ENCODE data around the gene TMEM31. TPM values are rescaled to one million over a fixed set of nuclear protein-coding genes. Genes with fewer than 3 reads are reported as not detected.
"Not testable (repeated sequence)": the region's sequence is repeated elsewhere in the genome, so short reads cannot be mapped to it uniquely, and the experiment has no call there.

The TMEM31 gene
- total RNA-seq, 1 donor from 2014 or later: not detected

DNA sequence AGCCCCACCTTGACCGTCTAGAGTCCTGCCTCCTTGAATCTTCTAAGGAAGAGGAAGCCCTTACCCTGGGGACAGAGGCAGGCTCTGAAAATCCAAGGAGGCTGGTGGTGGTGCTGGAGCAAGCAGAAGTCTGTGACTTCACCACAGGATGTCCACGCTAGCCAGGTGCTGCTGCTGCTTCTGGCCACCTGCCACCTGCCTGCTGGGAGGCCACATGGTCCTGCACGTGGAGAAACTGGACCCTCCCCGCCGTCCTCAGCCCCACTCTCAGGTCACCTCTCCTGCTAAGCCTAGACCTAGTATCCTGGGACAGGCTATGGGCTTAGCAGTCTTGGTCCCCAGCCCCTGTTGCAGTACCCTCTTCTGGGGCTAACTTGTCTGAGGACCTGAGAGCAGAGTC, 15.8 kb downstream of the TMEM31 start:
- DNase-seq: no peak

DNA sequence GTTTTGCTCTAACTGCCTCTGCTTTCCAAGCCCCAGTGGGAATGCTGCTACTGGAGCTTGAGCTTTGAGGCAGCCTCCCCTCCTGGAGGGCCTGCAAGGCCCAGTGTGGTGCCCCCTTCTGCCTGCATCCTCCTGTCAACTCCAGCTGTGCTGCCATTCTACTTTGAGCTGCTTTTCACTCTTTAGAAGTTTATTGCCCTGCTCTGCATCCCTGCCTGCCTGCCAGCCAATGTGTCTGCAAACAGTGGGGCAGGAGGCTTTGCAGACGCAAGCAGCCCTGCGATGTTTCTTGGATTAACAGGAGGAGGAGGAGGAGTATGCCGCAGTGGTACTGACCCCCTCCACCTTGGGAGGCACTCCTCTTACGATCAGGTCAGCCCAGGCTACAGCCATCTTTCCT, 16.4 kb downstream of the TMEM31 start:
- DNase-seq: no peak

DNA sequence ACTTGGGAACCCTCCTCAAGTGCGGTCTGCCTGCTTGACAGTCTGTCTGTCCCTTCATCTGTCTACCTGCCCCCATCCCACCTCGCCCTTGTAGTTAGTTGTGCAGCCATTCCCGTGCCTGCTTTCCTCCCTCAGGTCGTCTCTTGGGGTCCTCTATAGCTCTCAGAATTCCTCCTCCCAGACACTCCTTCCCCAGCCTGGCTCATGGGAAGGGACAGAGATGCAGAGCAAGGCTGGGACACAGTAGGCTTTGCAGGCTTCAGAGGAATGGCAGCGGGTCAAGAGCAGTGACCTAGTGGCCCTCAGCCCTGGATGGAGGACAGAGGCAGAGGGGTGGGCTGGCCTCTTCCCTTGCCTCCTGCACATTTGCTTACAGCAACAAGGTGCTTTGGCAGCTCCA, 18.3 kb downstream of the TMEM31 start:
- DNase-seq: no peak

DNA sequence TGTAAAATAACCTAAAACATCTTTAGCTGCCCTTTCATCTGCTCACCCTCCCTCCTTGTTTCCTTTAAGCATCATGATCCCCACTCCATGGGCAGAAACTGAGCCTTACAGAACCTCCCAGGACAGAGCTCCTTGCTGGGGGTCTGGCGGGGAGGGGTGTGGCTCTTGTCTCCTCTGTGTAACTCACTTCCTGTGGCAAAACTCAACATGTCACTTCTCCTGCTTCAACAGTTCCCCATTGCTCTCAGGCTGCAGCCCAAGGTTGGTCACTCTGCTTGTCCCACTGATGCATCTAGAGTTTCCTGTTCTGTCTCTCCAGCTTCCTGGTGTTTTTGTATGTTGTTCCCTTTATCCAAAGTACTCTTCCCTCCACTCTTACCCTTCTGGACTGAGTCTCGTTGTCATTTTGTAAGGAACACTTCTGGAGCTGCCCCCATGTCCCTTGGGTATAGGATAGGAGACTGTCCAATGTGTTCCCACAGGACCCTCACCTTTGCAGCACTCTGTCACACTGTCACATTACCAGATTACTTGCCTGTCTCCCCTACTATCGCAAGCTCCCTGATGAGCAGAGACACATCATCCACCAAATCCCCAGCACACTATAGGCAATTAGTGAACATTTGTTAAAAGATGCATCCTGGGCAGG, 19.6 kb downstream of the TMEM31 start:
- DNase-seq: no peak

DNA sequence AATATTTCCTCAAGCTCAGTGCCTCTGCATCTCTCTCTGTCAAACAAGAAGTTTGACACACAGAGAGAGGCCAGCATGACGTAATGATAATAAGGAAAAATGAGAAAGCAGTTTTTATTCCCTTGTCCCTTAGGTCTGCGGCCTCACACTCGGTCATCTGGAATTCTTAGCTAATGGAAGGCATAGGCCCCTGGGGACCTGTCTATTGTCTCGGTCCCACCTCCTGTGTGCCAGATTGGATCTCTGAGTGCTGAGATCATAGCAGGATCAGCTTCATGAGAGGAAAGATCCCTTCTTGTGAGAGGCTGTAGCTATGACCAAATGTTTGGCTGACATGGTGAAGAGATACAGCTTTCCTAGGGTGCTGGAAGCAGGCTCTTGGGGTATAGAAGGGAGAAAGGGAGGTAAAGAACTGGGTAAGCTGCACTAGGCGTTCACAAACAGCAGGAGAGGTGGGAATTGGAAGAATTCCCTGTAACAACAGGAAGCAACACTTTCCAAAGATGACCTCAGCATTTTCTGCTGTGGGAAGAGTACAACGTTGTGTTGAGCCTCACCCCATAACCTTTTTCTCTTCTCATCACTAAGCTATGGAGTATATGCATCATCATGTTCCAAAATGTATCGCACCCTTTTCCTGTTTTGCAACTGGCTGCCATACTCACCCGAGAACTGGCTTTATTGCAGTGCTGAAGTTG, 20.2 kb downstream of the TMEM31 start:
- peak; percentile 86 for DNase-seq

DNA sequence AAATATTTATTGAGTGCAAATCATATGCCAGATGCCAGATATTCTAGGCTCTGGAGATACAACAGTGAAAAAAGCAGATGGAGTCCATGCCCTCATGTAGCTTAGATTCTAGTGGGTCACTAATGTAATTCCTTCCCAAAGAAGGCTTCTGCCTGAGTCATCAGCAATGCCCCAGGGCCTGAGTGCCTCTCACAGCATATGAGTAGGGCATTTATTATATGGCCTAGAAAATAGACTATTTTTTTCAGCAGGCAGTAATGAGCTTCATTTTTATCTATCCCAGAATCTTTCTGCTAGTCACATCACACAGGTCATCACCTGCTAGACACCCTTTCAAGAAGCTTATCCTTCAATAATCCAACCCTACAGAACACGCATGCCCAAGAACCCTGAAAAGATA, 22.3 kb downstream of the TMEM31 start:
- DNase-seq: no peak

DNA sequence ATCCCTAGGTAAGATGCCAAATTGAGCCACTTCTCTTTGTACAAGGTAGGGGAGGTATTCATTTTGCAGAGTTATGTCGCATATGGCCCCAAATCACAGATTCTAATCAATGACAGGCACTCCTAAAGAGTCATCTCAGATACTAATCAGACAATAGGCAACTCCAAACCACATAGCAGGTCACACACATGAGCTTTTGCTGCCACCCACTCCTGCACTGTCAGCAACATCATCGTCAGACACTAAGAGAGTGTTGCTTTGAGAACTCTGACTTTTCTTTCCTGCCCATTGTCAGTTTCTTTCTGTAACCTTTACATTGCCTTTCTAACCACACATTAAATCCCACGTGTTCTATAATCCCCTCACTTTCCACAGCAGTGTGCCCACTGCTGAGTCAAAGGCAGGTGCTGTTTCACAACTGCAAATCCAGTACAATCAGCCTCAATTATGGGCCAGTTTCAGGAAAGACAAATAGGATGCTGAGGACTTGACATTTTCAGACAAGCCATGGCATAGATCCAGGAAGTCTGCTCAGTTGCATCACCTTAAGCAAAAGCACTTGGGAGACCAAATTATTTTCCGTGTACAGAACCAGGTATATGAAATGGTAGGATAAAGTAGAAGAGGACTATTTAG, 23.5 kb downstream of the TMEM31 start:
- DNase-seq: no peak

DNA sequence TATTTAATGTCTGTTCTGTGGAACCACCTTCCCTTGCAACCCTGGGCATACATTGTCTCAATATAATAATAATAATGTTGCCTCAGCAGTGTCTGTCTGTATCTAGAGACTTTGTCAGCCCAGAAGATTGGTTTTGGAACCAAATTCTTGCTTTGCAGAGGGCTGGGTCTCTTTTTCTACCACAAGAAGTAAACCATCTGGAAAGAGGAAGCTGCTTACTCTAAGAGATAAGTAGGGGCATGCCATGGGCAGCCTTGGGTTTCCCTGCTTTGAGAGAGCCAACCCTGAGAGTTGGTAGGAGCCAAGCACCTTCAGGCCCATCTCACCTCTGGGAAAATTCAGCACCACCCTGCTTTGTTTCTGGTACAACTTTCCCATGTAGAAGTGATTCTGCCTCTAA, 27.0 kb downstream of the TMEM31 start:
- DNase-seq: no peak

DNA sequence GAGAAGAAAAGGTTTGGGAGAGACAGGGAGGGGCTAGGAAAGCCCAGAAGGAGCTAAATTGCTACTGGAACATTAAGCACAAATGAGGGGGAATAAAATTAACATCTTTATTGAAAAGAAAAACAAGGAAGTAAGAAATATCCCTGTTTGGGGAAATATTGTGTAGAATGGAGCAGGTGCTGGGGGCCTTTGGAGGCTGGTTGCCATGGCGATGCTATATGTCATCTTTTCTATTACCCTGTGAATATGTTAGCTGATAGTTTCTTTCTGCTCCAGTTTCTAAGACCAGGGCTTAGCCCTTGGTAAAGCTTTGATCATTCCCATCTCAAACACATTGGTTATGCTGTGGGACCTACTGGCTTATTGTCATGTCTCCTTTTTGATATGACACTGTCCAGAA, 28.7 kb downstream of the TMEM31 start:
- no peak for DNase-seq

DNA sequence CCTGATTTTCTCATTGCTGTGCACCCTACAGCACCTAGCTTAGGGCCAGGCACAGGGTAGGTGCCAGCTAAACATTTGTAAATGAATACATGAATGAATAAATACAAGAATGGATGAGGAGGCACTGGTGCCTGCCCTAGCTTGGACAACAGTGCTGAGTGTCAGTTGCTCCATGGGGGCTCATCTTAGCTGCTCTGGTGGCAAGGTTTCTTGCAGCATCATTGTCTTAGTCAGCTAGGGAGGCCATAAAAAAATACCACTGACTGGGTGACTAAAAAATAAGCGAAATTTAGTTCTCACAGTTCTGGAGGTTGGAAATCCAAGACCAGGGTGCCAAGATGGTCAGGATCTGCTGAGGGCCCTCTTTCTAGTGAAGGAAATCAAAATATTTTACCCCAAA, 31.2 kb downstream of the TMEM31 start:
- no peak for DNase-seq

DNA sequence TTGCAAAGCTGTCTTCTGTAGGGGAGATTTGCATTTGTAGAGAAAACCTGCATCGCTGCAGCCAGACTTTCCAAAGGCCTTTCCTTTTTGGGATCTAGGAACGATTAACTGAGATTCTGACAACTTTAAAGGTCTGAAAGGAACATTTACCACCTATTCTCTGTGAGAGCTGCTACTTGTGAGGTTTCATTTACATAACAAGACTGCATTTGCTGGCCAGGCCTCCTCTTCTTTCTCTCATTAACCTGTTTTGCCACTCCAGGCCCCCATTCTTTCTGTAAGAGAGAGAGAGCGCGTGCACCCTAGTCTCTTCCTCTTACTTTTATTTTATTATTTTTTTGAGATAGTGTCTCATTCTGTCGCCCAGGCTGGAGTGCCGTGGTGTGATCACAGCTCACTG, 31.6 kb downstream of the TMEM31 start:
- DNase-seq: no peak

DNA sequence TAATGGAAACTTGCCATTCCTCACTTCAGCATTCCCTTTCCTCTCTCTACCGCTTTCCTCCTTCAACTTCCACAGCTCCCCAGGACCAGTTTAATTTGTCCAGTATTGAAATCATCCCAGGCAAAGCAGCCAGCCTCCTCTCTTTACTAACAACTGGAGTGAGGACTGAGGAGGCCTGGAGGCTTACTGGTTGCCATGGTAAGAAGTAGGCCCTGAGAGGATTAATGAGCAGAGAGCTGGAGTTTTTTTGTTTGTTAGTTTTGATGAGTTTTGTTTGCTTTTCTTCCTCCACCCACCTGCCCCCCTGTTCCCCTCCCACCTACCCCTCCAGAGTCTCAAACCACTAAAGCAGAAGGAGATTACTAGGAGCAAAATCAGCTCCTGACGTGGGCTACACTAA, 36.5 kb downstream of the TMEM31 start:
- no peak for DNase-seq

DNA sequence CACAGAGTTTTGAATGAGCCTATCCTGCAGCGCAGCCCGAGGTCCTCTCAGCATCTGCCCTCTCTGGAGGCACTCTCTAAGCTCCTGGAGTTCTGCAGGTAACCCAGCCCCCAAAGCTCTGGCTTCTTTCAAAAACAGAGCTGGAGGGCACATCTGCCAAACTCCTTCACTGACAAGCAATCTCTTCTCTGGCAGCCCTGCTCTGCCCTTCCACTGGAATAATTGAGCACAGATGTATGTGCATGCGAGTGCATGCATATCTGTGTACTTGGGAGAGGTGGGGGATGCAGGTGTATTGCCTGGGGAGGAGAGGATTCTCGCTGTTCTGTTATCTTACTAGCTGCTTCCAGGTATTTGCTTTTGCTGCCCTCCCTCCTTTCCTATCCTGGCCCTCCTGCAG, 43.7 kb downstream of the TMEM31 start:
- no peak for DNase-seq

DNA sequence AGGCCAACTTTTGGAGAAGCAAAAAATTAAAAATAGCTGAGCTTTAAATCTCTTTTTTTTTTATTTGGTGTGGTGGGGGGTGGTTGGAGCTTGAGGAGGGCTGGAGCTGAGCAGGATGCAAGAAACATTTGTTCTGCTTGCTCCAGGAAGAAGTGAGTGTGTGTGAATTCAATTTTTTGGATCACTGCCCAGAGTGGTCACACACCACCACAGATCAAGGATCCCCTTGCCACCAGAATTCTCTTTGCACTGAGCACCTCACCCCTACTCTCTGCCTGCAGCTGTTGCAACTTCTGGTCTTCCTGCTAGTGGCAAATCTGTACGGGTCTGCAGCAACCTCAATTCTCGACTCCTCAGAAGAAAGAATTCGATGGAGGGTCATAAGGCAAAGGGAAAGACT, 46.0 kb downstream of the TMEM31 start:
- no peak for DNase-seq

DNA sequence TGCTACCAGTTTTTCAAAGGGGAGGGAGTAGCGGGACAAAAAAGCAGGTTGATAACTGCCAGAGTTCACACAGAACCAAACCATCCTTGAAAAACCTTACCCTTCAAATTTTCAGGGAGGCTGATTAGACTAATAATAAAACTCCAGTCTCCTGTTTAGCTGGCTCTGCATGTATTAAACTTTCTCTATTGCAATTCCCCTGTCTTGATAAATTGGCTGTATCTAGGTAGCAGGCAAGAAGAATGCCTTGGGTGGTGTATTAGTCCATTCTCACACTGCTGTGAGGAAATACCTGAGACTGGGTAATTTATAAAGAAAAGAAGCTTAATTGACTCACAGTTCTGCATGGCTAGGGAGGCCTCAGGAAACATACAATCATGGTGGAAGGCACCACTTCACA, 47.8 kb downstream of the TMEM31 start:
- no peak for DNase-seq

DNA sequence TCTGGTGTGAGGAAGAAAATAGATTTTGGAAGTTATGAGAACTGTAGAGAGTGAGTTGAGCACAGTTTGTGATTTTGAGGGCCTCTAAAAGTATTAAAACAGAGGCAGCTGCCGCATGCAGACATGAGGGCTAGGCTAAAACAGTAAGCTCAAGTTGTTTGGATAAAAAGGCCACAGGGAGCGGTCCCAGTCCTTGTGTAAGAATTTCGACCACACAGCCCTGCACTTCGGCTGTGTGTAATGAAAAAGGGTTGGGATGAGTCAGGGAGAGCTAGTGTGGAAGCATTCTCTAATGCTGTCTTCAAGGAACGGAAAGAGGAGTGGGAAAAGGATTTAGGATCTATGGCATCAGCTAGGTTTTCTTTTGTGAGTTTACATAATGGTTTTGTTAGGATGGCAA, 52.8 kb downstream of the TMEM31 start:
- DNase-seq: not testable (repeated sequence)

Other genes with a start within 250 kb of the TMEM31 start
- gene RAB40A, start 191.4 kb upstream of the TMEM31 start, total RNA-seq: 0.30 TPM
- 37.1 TPM for gene TCEAL4, start 125.4 kb upstream of the TMEM31 start, total RNA-seq
- 7.2 TPM for gene TCEAL3, start 102.9 kb upstream of the TMEM31 start, total RNA-seq
- 21.2 TPM for gene TCEAL1, start 81.9 kb upstream of the TMEM31 start, total RNA-seq
- 231 TPM for gene MORF4L2, start 24.2 kb upstream of the TMEM31 start, total RNA-seq
- 57.5 TPM for gene PLP1, start 65.9 kb downstream of the TMEM31 start, total RNA-seq
- gene RAB9B, start 121.3 kb downstream of the TMEM31 start, total RNA-seq: 4.8 TPM

All from skin of body (tissue), 2 donors.